Astrocyte (in vitro differentiated cells and primary cell): ENCODE measurements around the gene ARL17A. TPM values are rescaled to one million over a fixed set of nuclear protein-coding genes. Genes with fewer than 3 reads are reported as not detected.
"Not testable (repeated sequence)": the region's sequence is repeated elsewhere in the genome, so short reads cannot be mapped to it uniquely, and the experiment has no call there.

Experiments used
- DNase-seq: peaks from one replicate; pipeline ENCODE4 v3.0.0-alpha.2; 2010; ENCODE audit warnings: low read depth
- FAIRE-seq: peaks from 2 replicates; lab custom pipeline; 2011; peaks lifted over from hg19 to GRCh38; lab: Jason Lieb, UNC
- H2AFZ ChIP-seq: 2 replicates; pipeline ENCODE4 v1.6.0; 2012; ENCODE audit warnings: low read depth, low read length, inconsistent platforms
- H3K27ac ChIP-seq: 2 replicates; pipeline ENCODE4 v1.5.1; 2011; ENCODE audit warnings: low read depth, low read length, inconsistent platforms
- H3K27me3 ChIP-seq: 2 replicates; pipeline ENCODE4 v1.6.0; 2011; ENCODE audit warnings: low read length, inconsistent platforms; ENCODE audit not compliant: insufficient read depth
- H3K36me3 ChIP-seq: 2 replicates; pipeline ENCODE4 v1.5.1; 2011; ENCODE audit warnings: low read length, inconsistent platforms; ENCODE audit not compliant: insufficient read depth
- H3K4me1 ChIP-seq: 2 replicates; pipeline ENCODE4 v1.5.1; 2011; ENCODE audit warnings: low read length, inconsistent platforms; ENCODE audit not compliant: insufficient read depth
- H3K4me2 ChIP-seq: 2 replicates; pipeline ENCODE4 v1.6.0; 2012; ENCODE audit warnings: low read length, inconsistent platforms
- H3K4me3 ChIP-seq: 2 replicates; pipeline ENCODE4 v1.5.1; 2011; ENCODE audit warnings: low read depth, mild to moderate bottlenecking, low read length, inconsistent platforms; ENCODE audit not compliant: insufficient read depth
- H3K79me2 ChIP-seq: 2 replicates; pipeline ENCODE4 v1.6.0; 2012; ENCODE audit warnings: mild to moderate bottlenecking, low read length, inconsistent platforms; ENCODE audit not compliant: insufficient read depth
- H3K9ac ChIP-seq: 2 replicates; pipeline ENCODE4 v1.6.0; 2012; ENCODE audit warnings: mild to moderate bottlenecking, low read length, inconsistent platforms
- H3K9me3 ChIP-seq: 2 replicates; pipeline ENCODE4 v1.5.1; 2012; ENCODE audit warnings: low read depth, mild to moderate bottlenecking, low read length, inconsistent platforms; ENCODE audit not compliant: insufficient read depth
- H4K20me1 ChIP-seq: 2 replicates; pipeline ENCODE4 v1.6.0; 2012; ENCODE audit warnings: low read length, inconsistent platforms; ENCODE audit not compliant: insufficient read depth
- H3K27ac Mint-ChIP-seq: one replicate; pipeline ENCODE4 v1.8.0; 2021; ENCODE audit warnings: mild to moderate bottlenecking, mixed read lengths; ENCODE audit not compliant: unreplicated experiment
- H3K27me3 Mint-ChIP-seq: one replicate; pipeline ENCODE4 v1.8.0; 2021; ENCODE audit warnings: low read depth, mixed read lengths; ENCODE audit not compliant: unreplicated experiment
- H3K36me3 Mint-ChIP-seq: one replicate; pipeline ENCODE4 v1.8.0; 2021; ENCODE audit warnings: low read depth, mixed read lengths; ENCODE audit not compliant: unreplicated experiment
- H3K4me1 Mint-ChIP-seq: one replicate; pipeline ENCODE4 v1.8.0; 2021; ENCODE audit warnings: low read depth, mixed read lengths; ENCODE audit not compliant: unreplicated experiment
- H3K4me3 Mint-ChIP-seq: one replicate; pipeline ENCODE4 v1.8.0; 2021; ENCODE audit warnings: mild to moderate bottlenecking, moderate library complexity, mixed read lengths; ENCODE audit not compliant: unreplicated experiment
- H3K9me3 Mint-ChIP-seq: one replicate; pipeline ENCODE4 v1.8.0; 2021; ENCODE audit warnings: mild to moderate bottlenecking, mixed read lengths; ENCODE audit not compliant: unreplicated experiment
- total RNA-seq: library from RNA; stranded (reverse); gene quantifications from 2 replicates; pipeline ENCODE4 v1.2.1, GENCODE V29; 2021

ARL17A gene
- total RNA-seq, 1 donor from 2014 or later: 11.6 TPM

GRCh38 chr17:46618975-46619374, 39.5 kb upstream of the ARL17A start:
- not testable (repeated sequence) for H3K9me3 Mint-ChIP-seq, H3K36me3 ChIP-seq, H3K9me3 ChIP-seq, H3K36me3 Mint-ChIP-seq, H3K27me3 ChIP-seq, H3K79me2 ChIP-seq, H3K4me1 Mint-ChIP-seq, H3K27me3 Mint-ChIP-seq, H4K20me1 ChIP-seq, H3K4me3 ChIP-seq, H3K9ac ChIP-seq, DNase-seq, H3K4me2 ChIP-seq, H3K4me3 Mint-ChIP-seq, H2AFZ ChIP-seq, H3K27ac Mint-ChIP-seq, H3K4me1 ChIP-seq, H3K27ac ChIP-seq, FAIRE-seq

DNA sequence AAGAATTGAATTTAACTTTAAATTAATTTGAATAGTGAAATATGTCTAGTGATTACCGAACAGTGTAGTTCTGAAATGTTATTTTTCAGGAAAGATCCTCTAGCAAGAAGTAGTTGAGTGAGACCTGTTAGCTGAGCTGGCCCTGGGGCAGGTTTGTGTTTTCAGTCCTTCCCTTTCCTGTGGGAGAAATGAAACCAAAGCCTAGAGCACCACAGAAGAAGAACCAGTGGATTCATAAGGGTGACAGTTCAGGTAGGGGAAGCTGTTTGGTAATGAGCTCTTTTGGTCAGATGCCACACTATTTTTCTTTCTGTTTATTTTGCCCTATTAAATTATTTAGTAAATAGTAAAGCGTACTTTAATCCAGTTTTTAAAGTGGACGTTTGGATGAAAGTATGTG, 37.6 kb upstream of the ARL17A start:
- not testable (repeated sequence) for H3K27ac Mint-ChIP-seq, H3K9ac ChIP-seq, DNase-seq, H4K20me1 ChIP-seq, H3K4me2 ChIP-seq, H3K27ac ChIP-seq, H3K79me2 ChIP-seq, H3K36me3 Mint-ChIP-seq, H3K9me3 Mint-ChIP-seq, H3K4me1 ChIP-seq, H3K4me1 Mint-ChIP-seq, H3K4me3 Mint-ChIP-seq, H3K4me3 ChIP-seq, H3K36me3 ChIP-seq, H3K27me3 ChIP-seq, H3K27me3 Mint-ChIP-seq, H2AFZ ChIP-seq, H3K9me3 ChIP-seq
- FAIRE-seq: peak; percentile 37

GRCh38 chr17:46613876-46614275, 34.4 kb upstream of the ARL17A start:
- not testable (repeated sequence) for H3K27me3 ChIP-seq, H3K27ac ChIP-seq, H3K4me2 ChIP-seq, H3K27ac Mint-ChIP-seq, H4K20me1 ChIP-seq, H3K9ac ChIP-seq, DNase-seq, H3K9me3 Mint-ChIP-seq, H3K9me3 ChIP-seq, H3K4me3 Mint-ChIP-seq, H3K27me3 Mint-ChIP-seq, H2AFZ ChIP-seq, H3K4me3 ChIP-seq, H3K79me2 ChIP-seq, H3K36me3 Mint-ChIP-seq, H3K36me3 ChIP-seq, H3K4me1 ChIP-seq, H3K4me1 Mint-ChIP-seq
- FAIRE-seq: peak; percentile 37

- peak; percentile 96 for FAIRE-seq
- H3K36me3 Mint-ChIP-seq, H3K9me3 Mint-ChIP-seq, H3K79me2 ChIP-seq, H3K27me3 Mint-ChIP-seq, H3K4me3 Mint-ChIP-seq, H3K4me1 Mint-ChIP-seq, H3K27ac Mint-ChIP-seq, H3K4me3 ChIP-seq, H3K27ac ChIP-seq, H3K27me3 ChIP-seq, H4K20me1 ChIP-seq, H3K36me3 ChIP-seq, H3K4me1 ChIP-seq, H3K4me2 ChIP-seq, DNase-seq, H3K9me3 ChIP-seq, H3K9ac ChIP-seq, H2AFZ ChIP-seq: not testable (repeated sequence)
Observed at GRCh38 chr17:46611304-46611703, 31.8 kb upstream of the ARL17A start.

DNA sequence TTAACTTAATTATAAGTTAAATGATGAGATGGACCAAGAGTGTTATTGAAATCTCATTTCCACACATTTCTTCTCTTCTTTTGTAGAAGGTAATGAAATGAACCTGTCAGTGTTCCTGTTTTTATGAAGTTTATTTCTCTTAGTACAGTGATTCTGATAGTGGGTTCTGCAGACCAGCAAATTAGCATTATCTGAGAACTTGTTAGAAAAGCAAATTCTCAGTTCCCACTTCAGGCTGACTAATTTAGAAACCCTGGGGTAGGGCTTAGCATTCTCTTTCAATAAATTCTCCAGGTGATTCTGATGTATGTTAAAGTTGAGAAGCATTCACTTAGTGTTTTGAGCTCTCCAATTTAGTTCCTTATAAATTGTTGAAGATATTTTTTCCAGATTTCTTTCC, 23.6 kb upstream of the ARL17A start:
- H3K27me3 ChIP-seq, H3K4me1 ChIP-seq, H3K9me3 Mint-ChIP-seq, H3K9ac ChIP-seq, H3K79me2 ChIP-seq, H3K4me2 ChIP-seq, H3K4me1 Mint-ChIP-seq, H2AFZ ChIP-seq, H3K4me3 Mint-ChIP-seq, H3K27me3 Mint-ChIP-seq, H4K20me1 ChIP-seq, H3K9me3 ChIP-seq, DNase-seq, H3K27ac ChIP-seq, H3K36me3 Mint-ChIP-seq, H3K36me3 ChIP-seq, H3K27ac Mint-ChIP-seq, H3K4me3 ChIP-seq: not testable (repeated sequence)
- FAIRE-seq: peak; percentile 88

DNA sequence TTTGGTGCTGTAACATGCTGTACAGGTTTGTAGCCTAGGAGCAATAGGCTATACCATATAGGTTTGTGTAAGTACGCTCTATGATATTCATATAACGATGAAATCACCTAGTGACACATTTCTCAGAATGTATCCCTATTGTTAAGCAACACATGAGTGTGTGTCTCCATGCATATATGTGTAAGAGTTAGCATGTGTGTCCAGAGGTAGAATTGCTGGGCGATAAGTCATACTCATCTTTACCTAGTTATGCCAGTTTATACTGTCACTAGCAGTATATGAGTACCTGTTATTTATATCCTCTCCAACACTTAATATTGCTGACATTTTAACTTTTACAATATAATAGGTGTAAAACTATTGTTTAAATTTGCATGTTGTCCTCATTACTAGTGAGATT, 21.3 kb upstream of the ARL17A start:
- not testable (repeated sequence) for DNase-seq, H4K20me1 ChIP-seq, H3K9ac ChIP-seq, H3K27ac Mint-ChIP-seq, H3K4me1 ChIP-seq, H3K9me3 Mint-ChIP-seq, H3K27me3 ChIP-seq, H3K4me1 Mint-ChIP-seq, H3K4me2 ChIP-seq, H3K27ac ChIP-seq, H3K79me2 ChIP-seq, H3K4me3 Mint-ChIP-seq, H3K4me3 ChIP-seq, H3K27me3 Mint-ChIP-seq, H3K36me3 Mint-ChIP-seq, H3K36me3 ChIP-seq, H3K9me3 ChIP-seq, H2AFZ ChIP-seq
- peak; percentile 85 for FAIRE-seq
